ENCODE results near the gene MRGPRG.
A peak's percentile ranks its signal among the peaks of the same experiment; 100 is the strongest.
"Not testable (repeated sequence)": the region's sequence is repeated elsewhere in the genome, so short reads cannot be mapped to it uniquely, and the experiment has no call there.

MRGPRG gene

DNA sequence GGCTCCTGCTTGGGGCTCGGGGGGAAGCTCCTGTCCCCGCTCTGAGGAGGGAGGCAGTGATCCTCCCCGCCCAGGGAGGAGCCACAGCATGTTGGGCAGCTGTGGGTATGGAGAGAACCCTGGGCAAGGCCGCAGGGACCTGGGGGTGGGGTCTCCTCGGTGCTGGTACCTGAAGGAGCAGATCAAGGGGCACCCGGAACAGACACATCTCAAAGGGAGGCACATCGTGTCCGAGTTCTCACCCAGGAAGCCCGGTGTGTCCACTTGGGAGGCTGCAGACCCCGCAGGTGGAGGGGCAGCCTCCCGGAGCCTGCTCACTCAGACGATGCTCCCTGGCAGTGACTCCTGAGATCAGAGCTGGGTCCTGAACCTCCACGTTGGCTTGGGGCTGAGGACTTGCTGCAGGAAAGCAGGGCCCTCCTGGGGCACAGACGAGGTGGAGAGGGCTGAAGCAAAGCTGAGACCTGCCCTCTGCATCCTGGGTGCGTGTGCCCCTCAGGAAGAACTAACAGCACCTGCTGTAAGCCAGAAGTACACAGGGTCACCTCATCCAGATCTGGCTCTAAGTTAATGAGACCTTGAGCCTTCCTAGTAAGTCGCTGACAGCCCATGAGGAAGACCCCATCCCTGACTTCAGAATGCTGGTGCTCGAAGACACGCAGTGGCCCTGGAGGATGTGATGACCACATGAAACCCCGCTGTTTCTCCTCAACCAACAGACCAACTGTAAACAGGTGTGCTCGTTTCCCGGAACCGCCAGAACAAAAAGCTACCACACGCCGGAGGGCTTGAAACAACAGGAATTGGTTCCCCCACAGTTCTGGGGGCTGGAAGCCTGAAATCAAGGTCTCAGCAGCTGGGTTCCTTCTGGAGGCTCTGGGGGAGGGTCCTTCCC, 47.6 kb downstream of the MRGPRG start:
- DNase-seq = no peak

DNA sequence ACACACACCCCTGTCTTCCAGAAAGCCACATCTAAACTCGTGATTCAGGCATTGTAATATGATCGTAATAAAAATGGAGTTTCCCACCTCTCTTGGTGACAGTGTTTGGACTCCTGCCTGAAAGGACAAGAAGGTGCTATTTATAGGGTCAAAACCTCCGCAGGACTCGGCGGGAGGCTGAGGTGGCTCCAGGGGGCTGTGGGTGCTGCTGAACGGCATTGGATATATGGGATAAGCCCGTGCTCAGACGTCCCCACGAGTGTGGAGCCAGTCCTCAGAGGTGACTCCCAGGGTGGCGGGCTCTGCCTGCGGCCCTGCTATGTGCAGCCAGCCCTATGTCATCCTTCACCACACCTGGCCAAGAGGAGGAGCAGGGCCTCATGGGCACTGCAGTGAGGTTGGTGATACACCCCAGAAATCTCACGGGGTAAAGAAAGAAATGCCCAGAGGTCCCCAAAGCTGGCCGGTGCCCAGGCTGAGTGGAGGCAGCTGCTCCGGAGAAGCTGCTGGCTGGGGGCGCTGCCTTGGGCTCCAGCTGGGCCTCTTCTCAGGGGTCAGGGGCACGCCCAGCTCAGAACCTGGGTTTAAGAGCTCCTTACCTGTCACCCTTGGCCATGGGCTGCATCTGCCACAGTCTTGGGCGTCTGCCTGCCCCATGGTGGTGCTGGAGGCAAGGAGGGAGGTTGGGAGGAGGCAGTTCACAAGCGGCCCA, 48.4 kb downstream of the MRGPRG start:
- no peak for DNase-seq

DNA sequence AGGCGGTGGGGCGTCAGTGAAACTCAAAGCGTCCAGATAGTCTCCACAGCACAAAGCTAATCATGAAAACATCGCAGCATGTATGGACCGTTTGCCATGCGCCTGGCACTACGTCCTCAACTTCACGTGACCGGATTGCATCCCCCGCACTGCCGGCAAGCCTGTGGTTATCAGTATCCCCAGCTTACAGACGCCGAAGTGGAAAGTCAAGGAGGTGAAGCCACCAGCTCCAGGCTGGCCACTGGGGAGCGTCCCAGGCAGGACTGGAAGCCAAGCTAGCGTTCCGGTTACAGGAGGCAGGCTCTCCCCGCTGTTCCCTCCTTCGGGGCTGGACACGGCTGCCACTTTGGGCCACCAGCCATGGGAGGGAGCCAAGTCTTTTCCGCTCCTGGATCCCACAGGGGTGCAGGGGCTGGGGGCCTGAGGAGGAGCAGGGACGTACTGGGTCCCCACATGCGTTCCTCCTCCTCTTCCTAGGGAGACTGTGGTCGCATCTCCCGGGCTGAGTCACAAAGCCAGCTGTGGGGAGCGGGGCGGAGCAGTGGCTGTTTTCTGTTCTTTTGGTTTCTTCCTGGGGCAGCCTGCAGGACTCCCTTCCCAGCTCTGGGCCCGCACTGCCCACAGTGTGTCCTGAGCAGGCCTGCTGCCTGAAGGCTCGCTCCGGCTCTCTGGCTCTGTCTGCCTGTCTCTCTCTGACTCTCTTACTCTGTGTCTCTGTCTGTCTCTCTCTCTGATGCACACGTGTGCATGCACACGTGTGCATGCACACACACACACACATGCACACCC, 49.2 kb downstream of the MRGPRG start:
- DNase-seq = peak; percentile 31

DNA sequence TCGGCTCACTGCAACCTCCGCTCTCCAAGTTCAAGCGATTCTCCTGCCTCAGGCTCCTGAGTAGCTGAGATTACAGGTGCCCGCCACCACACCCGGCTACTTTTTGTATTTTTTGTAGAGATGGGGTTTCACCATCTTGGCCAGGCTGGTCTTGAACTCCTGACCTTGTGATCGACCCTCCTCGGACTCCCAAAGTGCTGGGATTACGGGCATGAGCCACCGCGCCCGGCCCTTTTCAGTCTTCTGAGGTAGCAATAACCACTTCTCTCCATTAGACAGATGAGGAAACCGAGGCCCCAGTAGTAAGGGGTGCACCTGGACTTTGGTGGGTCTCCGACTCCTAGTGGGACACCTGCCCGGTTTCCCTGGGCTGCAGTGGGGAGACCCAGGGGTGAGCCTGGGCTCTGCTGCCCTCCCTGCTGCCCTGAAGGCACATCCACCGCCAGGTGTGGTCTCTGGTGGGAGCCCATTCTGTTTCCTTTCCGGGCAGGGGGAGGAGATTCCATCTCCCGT, 49.8 kb downstream of the MRGPRG start:
- not testable (repeated sequence) for DNase-seq
